GM23338 (cell line): ENCODE data around the gene ADRA1B. TPM values are rescaled to one million over a fixed set of nuclear protein-coding genes. Genes with fewer than 3 reads are reported as not detected.

ENCODE experiments used
- ATAC-seq: fragments of 200-7000 bp; cut with Tn5 transposase; 3 replicates; pipeline ENCODE4 v1.9.1; 2020
- DNase-seq: peaks from one replicate; pipeline ENCODE4 v3.0.0-alpha.2; 2015; ENCODE audit warnings: low spot score
- H2AFZ ChIP-seq: fragments of 200-600 bp; sonication (generic); 2 replicates; pipeline ENCODE4 v1.8.0; 2016; ENCODE audit warnings: antibody characterized with exemption, mild to moderate bottlenecking, moderate library complexity
- H3F3A ChIP-seq: fragments of 200-600 bp; sonication (generic); replicated peaks from 2 replicates; pipeline ENCODE4 v1.8.0; 2017; ENCODE audit warnings: antibody characterized with exemption, mixed run types, low read depth
- H3K27ac ChIP-seq: fragments of 200-600 bp; sonication (generic); 2 replicates; pipeline ENCODE4 v1.6.1; 2016; ENCODE audit warnings: low read depth
- H3K27me3 ChIP-seq: fragments of 200-600 bp; sonication (generic); 2 replicates; pipeline ENCODE4 v1.8.0; 2016; ENCODE audit warnings: mild to moderate bottlenecking, mixed run types, moderate library complexity; ENCODE audit not compliant: insufficient read depth
- H3K36me3 ChIP-seq: fragments of 200-600 bp; sonication (generic); 2 replicates; pipeline ENCODE4 v1.8.0; 2016; ENCODE audit warnings: mild to moderate bottlenecking; ENCODE audit not compliant: insufficient read depth
- H3K4me1 ChIP-seq: fragments of 200-600 bp; sonication (generic); 2 replicates; pipeline ENCODE4 v1.8.0; 2016; ENCODE audit warnings: mild to moderate bottlenecking, moderate library complexity; ENCODE audit not compliant: insufficient read depth
- H3K4me2 ChIP-seq: fragments of 200-600 bp; sonication (generic); 2 replicates; pipeline ENCODE4 v1.7.1; 2017; ENCODE audit warnings: mixed run types
- H3K4me3 ChIP-seq: fragments of 200-600 bp; sonication (generic); 2 replicates; pipeline ENCODE4 v1.6.1; 2016; ENCODE audit warnings: mixed run types
- H3K79me2 ChIP-seq: fragments of 200-600 bp; sonication (generic); replicated peaks from 2 replicates; pipeline ENCODE4 v1.8.0; 2017; ENCODE audit warnings: mild to moderate bottlenecking; ENCODE audit not compliant: insufficient read depth
- H3K9me2 ChIP-seq: fragments of 200-600 bp; sonication (generic); 2 replicates; pipeline ENCODE4 v1.8.0; 2017; ENCODE audit not compliant: insufficient read depth
- H4K20me1 ChIP-seq: fragments of 200-600 bp; sonication (generic); replicated peaks from 2 replicates; pipeline ENCODE4 v1.8.0; 2017; ENCODE audit warnings: mild to moderate bottlenecking; ENCODE audit not compliant: insufficient read depth
- H3K27ac Mint-ChIP-seq: 2 replicates; pipeline ENCODE4 v1.8.0; 2020; ENCODE audit warnings: inconsistent platforms, mild to moderate bottlenecking, moderate library complexity, mixed read lengths
- H3K27me3 Mint-ChIP-seq: 3 replicates; pipeline ENCODE4 v1.8.0; 2022; ENCODE audit warnings: low read depth, mild to moderate bottlenecking, moderate library complexity, mixed read lengths, inconsistent platforms; ENCODE audit not compliant: insufficient read depth, poor library complexity
- H3K36me3 Mint-ChIP-seq: 3 replicates; pipeline ENCODE4 v1.8.0; 2021; ENCODE audit warnings: low read depth, mild to moderate bottlenecking, inconsistent platforms, moderate library complexity, mixed read lengths
- H3K4me1 Mint-ChIP-seq: 3 replicates; pipeline ENCODE4 v1.8.0; 2020; ENCODE audit warnings: mild to moderate bottlenecking, inconsistent platforms, mixed read lengths
- H3K4me3 Mint-ChIP-seq: 3 replicates; pipeline ENCODE4 v1.8.0; 2021; ENCODE audit warnings: moderate library complexity, mild to moderate bottlenecking, inconsistent platforms, mixed read lengths
- H3K9me3 Mint-ChIP-seq: 3 replicates; pipeline ENCODE4 v1.8.0; 2020; ENCODE audit warnings: moderate library complexity, mild to moderate bottlenecking, inconsistent platforms, mixed read lengths
- CREB1 ChIP-seq: fragments of 250-450 bp; sonication (Bioruptor Pico); IDR thresholded peaks from 2 replicates; pipeline ENCODE4 v1.5.0; 2020; ENCODE audit warnings: low read depth, mild to moderate bottlenecking, moderate library complexity
- CTCF ChIP-seq, 2 experiments: fragments of 200-600 bp in 1 of 2; sonication (generic) in 1 of 2; conservative IDR thresholded peaks; 2 replicates each; pipeline versions ENCODE4 v1.5.1 to v1.6.1; 2016 to 2017; ENCODE audit warnings: antibody characterized with exemption in 2 of 2, low read depth in 2 of 2, mild to moderate bottlenecking in 2 of 2, moderate library complexity in 1 of 2
- ETS1 ChIP-seq: IDR thresholded peaks from 2 replicates; pipeline ENCODE4 v1.6.1; 2016; ENCODE audit warnings: antibody characterized with exemption
- EZH2 ChIP-seq: fragments of 200-600 bp; sonication (generic); IDR thresholded peaks from one replicate; pipeline ENCODE4 v1.8.0; 2017; ENCODE audit warnings: antibody characterized with exemption, mild to moderate bottlenecking, low read depth; ENCODE audit not compliant: unreplicated experiment
- EZH2phosphoT487 ChIP-seq: fragments of 200-600 bp; sonication (generic); IDR thresholded peaks from one replicate; pipeline ENCODE4 v1.8.1; 2018; ENCODE audit warnings: antibody characterized with exemption; ENCODE audit not compliant: unreplicated experiment
- JUNB ChIP-seq: IDR thresholded peaks from one replicate; pipeline ENCODE4 v1.6.1; 2016; ENCODE audit warnings: antibody characterized with exemption; ENCODE audit not compliant: unreplicated experiment
- NANOG ChIP-seq: IDR thresholded peaks from 2 replicates; pipeline ENCODE4 v1.6.1; 2016; ENCODE audit warnings: antibody characterized with exemption, borderline replicate concordance
- POLR2AphosphoS5 ChIP-seq: IDR thresholded peaks from 2 replicates; pipeline ENCODE4 v1.6.1; 2016; ENCODE audit warnings: antibody characterized with exemption, low read depth
- REST ChIP-seq: IDR thresholded peaks from one replicate; pipeline ENCODE4 v1.6.1; 2018; ENCODE audit warnings: antibody characterized with exemption; ENCODE audit not compliant: unreplicated experiment
- STAT1 ChIP-seq: IDR thresholded peaks from one replicate; pipeline ENCODE4 v1.6.1; 2016; ENCODE audit warnings: antibody characterized with exemption; ENCODE audit not compliant: unreplicated experiment
- ZNF114 ChIP-seq: fragments of 250-450 bp; sonication (Bioruptor Pico); IDR thresholded peaks from 2 replicates; pipeline ENCODE4 v1.5.0; 2020; ENCODE audit warnings: mild to moderate bottlenecking, moderate library complexity
- ZNF331 ChIP-seq: fragments of 250-450 bp; sonication (Bioruptor Pico); IDR thresholded peaks from 2 replicates; pipeline ENCODE4 v1.5.0; 2020; ENCODE audit warnings: low read depth, mild to moderate bottlenecking, moderate library complexity
- ZNF462 ChIP-seq: fragments of 250-450 bp; sonication (Bioruptor Pico); IDR thresholded peaks from 2 replicates; pipeline ENCODE4 v1.5.0; 2020; ENCODE audit warnings: mild to moderate bottlenecking, moderate library complexity
- polyA plus RNA-seq: library from polyadenylated mRNA; unstranded; fragments of >200 nt; fragmentation: Nextera tagmentation; extraction: Ambion mirVana; gene quantifications from 2 replicates; pipeline ENCODE4 v1.2.1, GENCODE V29; 2016
- total RNA-seq: library from RNA; depleted of rRNA; stranded (reverse); fragments of >200 nt; shearing (Covaris generic); gene quantifications from 2 replicates; pipeline ENCODE4 v1.2.3, GENCODE V29; 2014

Gene ADRA1B
- total and polyA plus RNA-seq, 2 experiments from 2014 or later: not detected

- no peaks in the 10 kb centered on the region for H3K36me3 ChIP-seq
- no peak overlapping the region for H2AFZ ChIP-seq
- no peaks in the 10 kb centered on the region for H3K79me2 ChIP-seq
- Mint-ChIP-seq H3K9me3 (no peaks in the 10 kb centered on the region), H3K36me3 (no peaks in the 10 kb centered on the region), H3K4me1 (no peaks in the 10 kb centered on the region), H3K4me3 (no peak overlapping the region), H3K27ac (no peak overlapping the region), H3K27me3 (peaks cover 3% of the 10 kb centered on the region)
- ATAC-seq (no peak), DNase-seq (no peak)
- H3K4me3 ChIP-seq: no peak overlapping the region
- no peak overlapping the region for H3K27ac ChIP-seq
- H3K27me3 ChIP-seq: no peaks in the 10 kb centered on the region
- H3K4me2 ChIP-seq: no peak overlapping the region
- H3F3A ChIP-seq: no peaks in the 10 kb centered on the region
- TF ChIP-seq CTCF (conservative IDR thresholded peaks at IDR 0.05; ENCODE audit: low read depth in 2 of 2): no peak
- TF ChIP-seq CREB1 (CRISPR knock-in tag): no peak
- no peak for TF ChIP-seq ZNF462
- TF ChIP-seq POLR2AphosphoS5: no peak
- no peak for TF ChIP-seq REST
- TF ChIP-seq STAT1: no peak
- no peak for TF ChIP-seq ZNF331 (CRISPR knock-in tag)
- no peak for TF ChIP-seq EZH2
- TF ChIP-seq EZH2phosphoT487: no peak
- no peak for TF ChIP-seq ZNF114 (CRISPR knock-in tag)
- no peak for TF ChIP-seq ETS1
- no peak for TF ChIP-seq NANOG
- no peak for TF ChIP-seq JUNB
- no peaks in the 10 kb centered on the region for H4K20me1 ChIP-seq
- peaks cover 4% of the 10 kb centered on the region; the same call in 1 of the 2 replicates for H3K9me2 ChIP-seq
- no peaks in the 10 kb centered on the region for H3K4me1 ChIP-seq
Measured at GRCh38 chr5:159953609-159954008, 37.3 kb downstream of the ADRA1B start.
